Bronchial epithelial cell (primary cell): ENCODE results near the gene VPS41. TPM values are rescaled to one million over a fixed set of nuclear protein-coding genes. Genes with fewer than 3 reads are reported as not detected.

Experiments used
- DNase-seq: peaks from one replicate; pipeline ENCODE4 v3.0.0-alpha.2; 2010; ENCODE audit warnings: low read depth
- FAIRE-seq: peaks from 2 replicates; lab custom pipeline; 2011; peaks lifted over from hg19 to GRCh38; lab: Jason Lieb, UNC
- H3K27me3 ChIP-seq: 2 replicates; pipeline ENCODE4 v1.5.1; 2011; ENCODE audit warnings: low read length; ENCODE audit not compliant: control insufficient read depth, insufficient read depth
- H3K36me3 ChIP-seq: 2 replicates; pipeline ENCODE4 v1.5.1; 2011; ENCODE audit warnings: low read length; ENCODE audit not compliant: control insufficient read depth, insufficient read depth
- H3K4me3 ChIP-seq: 2 replicates; pipeline ENCODE4 v1.5.1; 2011; ENCODE audit warnings: mild to moderate bottlenecking, low read depth, low read length, control low read depth
- CTCF ChIP-seq: IDR thresholded peaks from 2 replicates; pipeline ENCODE4 v1.5.1; 2011; ENCODE audit warnings: mild to moderate bottlenecking, moderate library complexity, low read length, control low read depth, inconsistent platforms; ENCODE audit not compliant: insufficient read depth, severe bottlenecking
- total RNA-seq: library from RNA; depleted of rRNA; stranded (reverse); fragments of >200 nt; gene quantifications from 2 replicates; pipeline ENCODE4 v1.2.1, GENCODE V29; 2014

VPS41 gene
- total RNA-seq, 1 donor from 2014 or later = 32.9 TPM

- Histone ChIP-seq H3K4me3 (no peak overlapping the region), H3K27me3 (no peaks in the 10 kb centered on the region), H3K36me3 (no peaks in the 10 kb centered on the region)
- DNase-seq (no peak), FAIRE-seq (no peak)
- no peak for TF ChIP-seq CTCF
Observed at GRCh38 chr7:38838725-38839385, 70.1 kb downstream of the VPS41 start.

- TF ChIP-seq CTCF = no peak
- DNase-seq (no peak), FAIRE-seq (no peak)
- H3K4me3 ChIP-seq = no peak overlapping the region
- H3K36me3 ChIP-seq = no peaks in the 10 kb centered on the region
- H3K27me3 ChIP-seq = no peaks in the 10 kb centered on the region
Observed at GRCh38 chr7:38834357-38834756, 74.6 kb downstream of the VPS41 start.

- H3K27me3 ChIP-seq = no peaks in the 10 kb centered on the region
- no peak for FAIRE-seq
- DNase-seq = no peak
- TF ChIP-seq CTCF = no peak
- H3K36me3 ChIP-seq = no peaks in the 10 kb centered on the region
- no peak overlapping the region for H3K4me3 ChIP-seq
Observed at GRCh38 chr7:38833329-38833728, 75.7 kb downstream of the VPS41 start.

GRCh38 chr7:38831259-38831996 lies 77.6 kb downstream of the VPS41 start:
- FAIRE-seq (no peak), DNase-seq (no peak)
- Histone ChIP-seq H3K4me3 (no peak overlapping the region), H3K27me3 (no peaks in the 10 kb centered on the region), H3K36me3 (no peaks in the 10 kb centered on the region)
- no peak for TF ChIP-seq CTCF

- no peaks in the 10 kb centered on the region for H3K36me3 ChIP-seq
- DNase-seq (no peak), FAIRE-seq (no peak)
- H3K27me3 ChIP-seq = no peaks in the 10 kb centered on the region
- TF ChIP-seq CTCF = no peak
- no peak overlapping the region for H3K4me3 ChIP-seq
Observed at GRCh38 chr7:38830826-38831225, 78.2 kb downstream of the VPS41 start.
